ENCODE results near the gene COL6A2. TPM values are rescaled to one million over a fixed set of nuclear protein-coding genes. Genes with fewer than 3 reads are reported as not detected.

Gene COL6A2
- total RNA-seq, 1 experiment from 2014 or later: 87.0 TPM

GRCh38 chr21:46151989-46152926, 54.3 kb downstream of the COL6A2 start (continued):
- TF ChIP-seq ZBTB33 (IDR thresholded peaks at IDR 0.05; ENCODE audit: extremely low read depth, insufficient replicate concordance, low read length) (no peak), RAD21 (IDR thresholded peaks at IDR 0.05; ENCODE audit: low read depth) (no peak), POLR2AphosphoS5 (IDR thresholded peaks at IDR 0.05; ENCODE audit: low read depth, low read length) (no peak), JUND (IDR thresholded peaks at IDR 0.05) (no peak)

- Histone ChIP-seq H3K4me3 (replicated peaks in 1 of 2; ENCODE audit: low read depth in 1 of 2, low read length in 2 of 2) (no peak overlapping the region), H3K9me3 (ENCODE audit: control insufficient read depth in 1 of 2, insufficient read depth in 1 of 2, low read depth in 1 of 2, low read length in 2 of 2) (no peaks in the 10 kb centered on the region), H3K27me3 (ENCODE audit: insufficient read depth, low read length) (no peaks in the 10 kb centered on the region), H3K9me2 (ENCODE audit: insufficient read depth) (no peaks in the 10 kb centered on the region), H3K4me1 (ENCODE audit: control insufficient read depth in 1 of 2, insufficient read depth in 2 of 2, low read length in 2 of 2) (peaks cover 7 to 8% of the 10 kb centered on the region in 2 experiments; a peak in 3 of 4 replicates), H3K9ac (ENCODE audit: low read length) (no peak overlapping the region), H2AFZ (ENCODE audit: low read depth, low read length, poor library complexity, severe bottlenecking) (no peak overlapping the region), H3K27ac (ENCODE audit: low read depth, low read length) (no peak overlapping the region), H3K36me3 (ENCODE audit: control insufficient read depth in 1 of 2, insufficient read depth in 2 of 2, low read length in 2 of 2) (no peaks in the 10 kb centered on the region), H4K20me1 (ENCODE audit: insufficient read depth) (no peaks in the 10 kb centered on the region), H3K79me2 (ENCODE audit: insufficient read depth, low read length) (no peaks in the 10 kb centered on the region), H3K4me2 (ENCODE audit: low read length) (peak overlapping the region; percentile 41)
- intact Hi-C loops (cut with micrococcal nuclease): no loop called here
- DNase-seq (ENCODE audit: low read depth, low spot score): no peak
- ATAC-seq: peak; percentile 52
- TF ChIP-seq YY1 (IDR thresholded peaks at IDR 0.05; ENCODE audit: extremely low read depth, insufficient replicate concordance, low read depth, low read length) (no peak), CBX3 (IDR thresholded peaks at IDR 0.05; ENCODE audit: low read depth) (no peak), FOSL1 (IDR thresholded peaks at IDR 0.05; ENCODE audit: low read depth) (no peak), SP1 (IDR thresholded peaks at IDR 0.05; ENCODE audit: low read depth) (no peak), SIN3A (IDR thresholded peaks at IDR 0.05; ENCODE audit: low read depth) (no peak), TCF7L2 (IDR thresholded peaks at IDR 0.05; ENCODE audit: borderline replicate concordance, extremely low read depth, insufficient read depth, insufficient read length) (no peak), CEBPB (IDR thresholded peaks at IDR 0.05; ENCODE audit: low read depth) (no peak), REST (IDR thresholded peaks at IDR 0.05; ENCODE audit: low read depth) (no peak), ELF1 (IDR thresholded peaks at IDR 0.05; ENCODE audit: borderline replicate concordance, low read depth) (no peak), MAX (IDR thresholded peaks at IDR 0.05) (no peak), JUND (IDR thresholded peaks at IDR 0.05) (no peak), RAD21 (IDR thresholded peaks at IDR 0.05; ENCODE audit: low read depth) (no peak)
- BruUV-seq (replicated peaks): no TSS peak
- ChIA-PET POLR2A (interaction anchor here (1.2 kb wide), 1 partner anchor 9 kb away, joined by 5 read pairs; no protein-coding TSS in a partner anchor), RAD21 (ENCODE audit: low non-redundant PET in 1 of 2, low total read pairs in 2 of 2, uncharacterized antibody in 2 of 2, unreplicated experiment in 2 of 2) (no interaction called here), CTCF (interaction anchor here (0.9 to 1.4 kb wide), 7 partner anchors 9 to 487 kb away, joined by 3 to 18 read pairs (median 5); no protein-coding TSS in a partner anchor)
Measured at GRCh38 chr21:46152927-46153246, 55.0 kb downstream of the COL6A2 start.

All from HCT116 (cell line).